ENCODE results near the gene CAVIN4.

DNA sequence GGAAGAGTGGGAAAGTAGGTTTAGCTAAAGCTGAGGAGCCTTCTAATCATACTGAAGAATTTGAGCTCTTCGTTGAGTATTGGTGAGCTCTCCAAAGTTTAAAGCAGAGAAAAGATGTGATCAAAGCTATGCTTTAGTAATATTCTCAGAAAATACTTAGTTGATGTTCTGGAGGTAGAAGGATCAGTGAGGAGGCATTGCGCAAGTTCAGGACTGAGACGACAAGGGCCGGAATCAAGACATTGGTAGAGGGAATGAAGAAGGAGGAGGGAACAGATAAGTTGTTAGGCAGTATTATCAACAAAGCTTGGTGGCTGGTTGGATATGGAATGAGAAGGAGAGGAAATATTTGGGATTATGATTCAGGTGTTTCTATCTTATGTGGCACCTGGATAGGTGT lies 7.1 kb downstream of the CAVIN4 start:
- no peak for TF ChIP-seq CTCF (conservative IDR thresholded peaks at IDR 0.05; ENCODE audit: low read length)
- no peak for TF ChIP-seq EZH2phosphoT487 (IDR thresholded peaks at IDR 0.05; ENCODE audit: borderline replicate concordance, low read depth, low read length)
